Measurements from ENCODE around the gene TFF1. TPM values are rescaled to one million over a fixed set of nuclear protein-coding genes. Genes with fewer than 3 reads are reported as not detected.
A peak's percentile ranks its signal among the peaks of the same experiment; 100 is the strongest.

The TFF1 gene
- total RNA-seq, 4 donors from 2014 or later, result 8.6 to 45.3 (median 25.8) TPM; not detected in 1

DNA sequence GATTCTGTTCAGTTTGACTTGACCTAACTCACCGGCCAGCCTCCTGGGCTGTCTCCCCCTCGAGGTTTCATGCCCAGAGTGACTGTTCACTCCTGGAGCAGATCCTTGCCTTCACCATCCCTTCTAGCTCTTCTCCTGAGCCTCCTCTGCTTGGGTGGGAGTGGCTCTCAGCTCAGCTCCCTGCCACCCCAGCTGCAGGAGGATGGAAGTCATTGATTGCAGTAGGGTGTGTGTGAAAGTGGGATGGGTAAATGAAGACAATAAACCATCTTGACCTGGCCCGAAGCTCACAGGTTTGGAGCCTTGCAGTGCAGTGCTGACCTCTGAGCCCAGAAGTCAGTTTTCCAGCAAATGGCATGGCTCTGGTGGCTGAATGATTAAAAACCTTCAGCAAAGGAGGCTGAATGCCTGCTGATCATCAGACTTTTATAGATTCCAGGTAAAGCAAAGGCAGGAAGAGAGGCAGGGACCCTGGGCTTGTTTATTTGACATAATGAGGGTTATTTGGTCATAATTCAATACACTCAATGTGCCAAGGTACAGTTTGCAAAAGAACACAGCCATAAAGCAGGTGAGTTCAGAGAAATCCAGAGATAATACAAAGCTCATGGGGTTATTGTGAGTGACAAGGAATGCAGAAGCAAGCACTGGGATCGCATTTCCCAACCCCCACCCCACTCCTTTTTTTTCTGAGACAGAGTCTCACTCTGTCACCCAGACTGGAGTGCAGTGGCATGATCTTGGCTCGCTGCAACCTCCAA, 33.6 kb downstream of the TFF1 start:
- in situ Hi-C loops (cut with MboI; ENCODE audit: low pct_ligation_motif_present in 1 of 4, low pct_unique_long_range_greater_than_20kb in 1 of 4, low sequenced_read_pairs in 3 of 4), result no loop called here
- H3K9me3 ChIP-seq, result no peaks in the 10 kb centered on the region
- intact Hi-C loops (cut with DNase I; ENCODE audit: low total_unique reads), result no loop called here
- H3K4me1 ChIP-seq, result peaks cover 0 to 34% (median 8%) of the 10 kb centered on the region in 4 donors
- H3K36me3 ChIP-seq, result no peaks in the 10 kb centered on the region
- DNase-seq, result peak; percentile 61
- 14 to 47% methylated on average over 1 to 5 of the region's 5 CpGs for WGBS, 2 donors (ENCODE audit: low coverage in 1 of 2)
- no peak overlapping the region for H3K4me3 ChIP-seq
- TF ChIP-seq, protein P1, sequence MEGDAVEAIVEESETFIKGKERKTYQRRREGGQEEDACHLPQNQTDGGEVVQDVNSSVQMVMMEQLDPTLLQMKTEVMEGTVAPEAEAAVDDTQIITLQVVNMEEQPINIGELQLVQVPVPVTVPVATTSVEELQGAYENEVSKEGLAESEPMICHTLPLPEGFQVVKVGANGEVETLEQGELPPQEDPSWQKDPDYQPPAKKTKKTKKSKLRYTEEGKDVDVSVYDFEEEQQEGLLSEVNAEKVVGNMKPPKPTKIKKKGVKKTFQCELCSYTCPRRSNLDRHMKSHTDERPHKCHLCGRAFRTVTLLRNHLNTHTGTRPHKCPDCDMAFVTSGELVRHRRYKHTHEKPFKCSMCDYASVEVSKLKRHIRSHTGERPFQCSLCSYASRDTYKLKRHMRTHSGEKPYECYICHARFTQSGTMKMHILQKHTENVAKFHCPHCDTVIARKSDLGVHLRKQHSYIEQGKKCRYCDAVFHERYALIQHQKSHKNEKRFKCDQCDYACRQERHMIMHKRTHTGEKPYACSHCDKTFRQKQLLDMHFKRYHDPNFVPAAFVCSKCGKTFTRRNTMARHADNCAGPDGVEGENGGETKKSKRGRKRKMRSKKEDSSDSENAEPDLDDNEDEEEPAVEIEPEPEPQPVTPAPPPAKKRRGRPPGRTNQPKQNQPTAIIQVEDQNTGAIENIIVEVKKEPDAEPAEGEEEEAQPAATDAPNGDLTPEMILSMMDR (IDR thresholded peaks at IDR 0.05), result no peak
- peak in 2 of 3 donors; percentile 17 to 23 for TF ChIP-seq POLR2AphosphoS5 (IDR thresholded peaks at IDR 0.05)
- peaks cover 6% of the 10 kb centered on the region for H3K27me3 ChIP-seq
- H3K27ac ChIP-seq, result peak overlapping the region; percentile 63 to 71 (median 66)

DNA sequence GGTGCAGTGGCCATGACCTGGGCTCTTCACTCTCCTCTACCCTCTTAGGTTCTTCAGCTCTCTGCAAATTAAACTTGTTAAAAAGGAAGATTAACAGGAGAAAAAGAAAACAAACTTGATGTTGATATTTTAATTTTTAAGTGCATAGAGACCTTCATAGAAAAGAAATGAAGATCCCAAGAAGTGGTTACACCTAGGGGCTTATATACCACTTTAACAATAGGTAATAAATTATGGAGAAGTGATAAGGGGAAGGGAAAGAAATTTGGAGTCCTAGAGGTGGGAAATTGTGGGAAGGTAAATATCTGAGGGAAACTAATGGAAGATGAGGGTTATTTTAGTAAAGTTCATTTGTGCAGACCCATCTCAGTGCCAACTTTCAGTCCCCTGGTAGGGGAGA, 34.7 kb downstream of the TFF1 start:
- peaks cover 0 to 31% (median 8%) of the 10 kb centered on the region in 4 donors for H3K4me1 ChIP-seq
- intact Hi-C loops (cut with DNase I; ENCODE audit: low total_unique reads), result no loop called here
- no peak for DNase-seq
- H3K36me3 ChIP-seq, result no peaks in the 10 kb centered on the region
- H3K27me3 ChIP-seq, result peaks cover 6% of the 10 kb centered on the region
- H3K9me3 ChIP-seq, result no peaks in the 10 kb centered on the region
- H3K27ac ChIP-seq, result peak overlapping the region; percentile 63 to 71 (median 66)
- no peak overlapping the region for H3K4me3 ChIP-seq
- TF ChIP-seq EP300 (IDR thresholded peaks at IDR 0.05; ENCODE audit: low read depth), result no peak
- TF ChIP-seq, protein P1 (IDR thresholded peaks at IDR 0.05), result no peak
- no peak for TF ChIP-seq POLR2A (IDR thresholded peaks at IDR 0.05)
- TF ChIP-seq POLR2AphosphoS5 (IDR thresholded peaks at IDR 0.05), result no peak
- in situ Hi-C loops (cut with MboI; ENCODE audit: low pct_ligation_motif_present in 1 of 4, low pct_unique_long_range_greater_than_20kb in 1 of 4, low sequenced_read_pairs in 3 of 4), result no loop called here

DNA sequence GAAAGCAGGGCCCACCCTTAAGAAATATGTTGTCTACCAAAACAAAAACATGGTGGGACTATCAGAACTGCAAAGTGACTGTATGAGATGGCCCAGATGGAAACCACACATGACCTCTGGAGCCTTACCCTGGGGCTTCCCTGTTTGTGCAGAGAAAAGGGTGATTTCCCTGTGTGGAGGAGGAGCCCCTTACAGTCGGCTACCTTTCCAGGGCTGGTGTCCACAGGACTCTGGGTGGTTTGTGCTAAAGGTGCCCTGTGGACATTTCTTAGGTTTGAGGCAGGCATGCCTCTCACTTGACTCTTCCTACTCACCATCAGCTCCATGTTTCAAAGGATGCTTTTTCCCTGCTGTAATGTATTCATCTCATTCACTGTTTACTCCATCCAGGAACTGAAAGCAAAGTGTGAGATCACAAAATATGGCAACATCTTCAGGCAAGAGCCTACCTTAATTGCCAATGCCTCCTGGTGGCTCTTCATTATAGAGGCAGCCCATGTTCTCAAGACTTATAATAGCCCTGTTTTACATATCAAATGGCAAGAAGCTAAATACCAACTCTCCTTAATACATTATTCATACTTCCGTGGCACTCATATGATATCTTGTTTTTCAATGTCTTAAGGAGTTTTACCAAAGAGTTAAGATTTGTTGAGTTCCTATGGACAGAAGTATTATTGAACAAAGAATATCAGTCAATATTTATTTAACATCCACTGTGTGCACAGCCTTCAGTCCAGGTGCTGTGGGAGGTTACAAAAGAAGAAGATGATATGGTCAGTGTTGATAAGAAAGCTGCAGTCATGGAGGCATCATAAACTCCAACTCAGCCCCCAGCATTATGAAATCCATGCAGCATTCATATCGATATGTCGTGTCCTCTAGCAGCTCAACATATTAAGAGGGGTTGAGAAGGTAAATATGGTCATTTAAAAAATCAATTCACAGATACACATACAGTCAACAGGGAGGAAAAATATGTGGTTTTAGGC, 35.7 kb downstream of the TFF1 start:
- no peaks in the 10 kb centered on the region for H3K36me3 ChIP-seq
- peaks cover 6% of the 10 kb centered on the region for H3K27me3 ChIP-seq
- no peak overlapping the region for H3K4me3 ChIP-seq
- DNase-seq, result no peak
- TF ChIP-seq POLR2AphosphoS5 (IDR thresholded peaks at IDR 0.05), result no peak
- no peak for TF ChIP-seq EP300 (IDR thresholded peaks at IDR 0.05; ENCODE audit: low read depth)
- TF ChIP-seq POLR2A (IDR thresholded peaks at IDR 0.05), result no peak
- TF ChIP-seq, protein P1 (IDR thresholded peaks at IDR 0.05), result no peak
- H3K9me3 ChIP-seq, result no peaks in the 10 kb centered on the region
- intact Hi-C loops (cut with DNase I; ENCODE audit: low total_unique reads), result no loop called here
- H3K27ac ChIP-seq, result peak overlapping the region; percentile 63 to 71 (median 66)
- in situ Hi-C loops (cut with MboI; ENCODE audit: low pct_ligation_motif_present in 1 of 4, low pct_unique_long_range_greater_than_20kb in 1 of 4, low sequenced_read_pairs in 3 of 4), result no loop called here
- H3K4me1 ChIP-seq, result peaks cover 0 to 31% (median 8%) of the 10 kb centered on the region in 4 donors
- WGBS, 2 donors (ENCODE audit: low coverage in 1 of 2), result 74 to 79% methylated on average over 3 to 4 of the region's 4 CpGs

DNA sequence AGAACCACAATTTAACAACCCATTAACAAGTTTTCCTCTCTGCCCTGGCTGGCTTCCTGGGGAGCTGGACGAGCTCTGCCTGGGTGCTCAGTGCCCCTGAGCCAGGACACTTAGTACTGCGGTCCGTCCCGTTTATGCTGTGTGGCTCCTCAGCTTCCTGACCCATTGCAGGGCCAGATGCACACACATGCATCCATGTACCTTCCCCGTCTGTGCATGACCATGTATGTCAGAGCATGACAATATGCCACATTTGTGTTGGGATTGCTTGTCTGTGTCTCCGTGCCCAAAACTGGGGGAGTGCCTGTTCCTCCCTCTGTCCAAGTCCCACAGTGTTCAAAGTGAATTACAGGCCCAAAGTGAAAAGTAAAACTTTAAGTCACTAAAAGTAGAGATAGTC, 41.4 kb downstream of the TFF1 start:
- no peak for DNase-seq
- TF ChIP-seq POLR2A (IDR thresholded peaks at IDR 0.05) (no peak), POLR2AphosphoS5 (IDR thresholded peaks at IDR 0.05) (no peak), EP300 (IDR thresholded peaks at IDR 0.05; ENCODE audit: low read depth) (no peak)
- TF ChIP-seq, protein P1 (IDR thresholded peaks at IDR 0.05), result no peak
- H3K4me1 ChIP-seq, result peaks cover 0 to 6% (median under 1%) of the 10 kb centered on the region in 4 donors
- no peak overlapping the region for H3K27ac ChIP-seq
- H3K9me3 ChIP-seq, result no peaks in the 10 kb centered on the region
- in situ Hi-C loops (cut with MboI; ENCODE audit: low pct_ligation_motif_present in 1 of 4, low pct_unique_long_range_greater_than_20kb in 1 of 4, low sequenced_read_pairs in 3 of 4) (loop anchor here in 2 of 4 donors (5.0 to 25.0 kb wide), 2 partner anchors 47 to 237 kb away; no protein-coding TSS in a partner anchor), intact Hi-C loops (cut with DNase I; ENCODE audit: low total_unique reads) (no loop called here)
- H3K36me3 ChIP-seq, result no peaks in the 10 kb centered on the region
- H3K27me3 ChIP-seq, result peaks cover 3% of the 10 kb centered on the region
- WGBS, 2 donors (ENCODE audit: low coverage in 1 of 2), result 67 to 90% methylated on average over 1 to 6 of the region's 6 CpGs
- H3K4me3 ChIP-seq, result no peak overlapping the region

Measured in transverse colon (tissue), 4 donors.